ENCODE results near the gene LBX2.

GRCh38 chr2:74464406-74464805 is 35.0 kb downstream of the LBX2 start:
- TF ChIP-seq CTCF (IDR thresholded peaks at IDR 0.05) (no peak), EP300 (IDR thresholded peaks at IDR 0.05; ENCODE audit: low read depth) (no peak)

All from transverse colon (tissue), 3 donors.